ENCODE measurements around the gene ARHGAP1. TPM values are rescaled to one million over a fixed set of nuclear protein-coding genes. Genes with fewer than 3 reads are reported as not detected.

Gene ARHGAP1
- total and polyA plus RNA-seq, 2 of the 13 experiments (the other 11 are each of a cell fraction or from before 2014, with no cell fraction given) = 18.6 to 30.3 TPM

GRCh38 chr11:46675288-46675851 is 25.0 kb downstream of the ARHGAP1 start (continued):
- TF ChIP-seq ASH2L (IDR thresholded peaks at IDR 0.05; ENCODE audit: insufficient read length, low read depth, low read length) = peak; percentile 21
- 0 out of 2 replicates have a peak, but pooled peaks have one; percentile 46 for TF ChIP-seq SNAI1 (CRISPR knock-in tag; IDR thresholded peaks at IDR 0.05; ENCODE audit: borderline replicate concordance)
- TF ChIP-seq, protein P1, sequence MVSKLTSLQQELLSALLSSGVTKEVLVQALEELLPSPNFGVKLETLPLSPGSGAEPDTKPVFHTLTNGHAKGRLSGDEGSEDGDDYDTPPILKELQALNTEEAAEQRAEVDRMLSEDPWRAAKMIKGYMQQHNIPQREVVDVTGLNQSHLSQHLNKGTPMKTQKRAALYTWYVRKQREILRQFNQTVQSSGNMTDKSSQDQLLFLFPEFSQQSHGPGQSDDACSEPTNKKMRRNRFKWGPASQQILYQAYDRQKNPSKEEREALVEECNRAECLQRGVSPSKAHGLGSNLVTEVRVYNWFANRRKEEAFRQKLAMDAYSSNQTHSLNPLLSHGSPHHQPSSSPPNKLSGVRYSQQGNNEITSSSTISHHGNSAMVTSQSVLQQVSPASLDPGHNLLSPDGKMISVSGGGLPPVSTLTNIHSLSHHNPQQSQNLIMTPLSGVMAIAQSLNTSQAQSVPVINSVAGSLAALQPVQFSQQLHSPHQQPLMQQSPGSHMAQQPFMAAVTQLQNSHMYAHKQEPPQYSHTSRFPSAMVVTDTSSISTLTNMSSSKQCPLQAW (CRISPR knock-in tag; IDR thresholded peaks at IDR 0.05) = peak; percentile 46; the same call in 1 of the 2 replicates
- TF ChIP-seq SOX6 (IDR thresholded peaks at IDR 0.05) = no peak
- peak; percentile 29; the same call in 1 of the 2 replicates for TF ChIP-seq SOX6 (CRISPR knock-in tag; IDR thresholded peaks at IDR 0.05)
- 0 out of 2 replicates have a peak, but pooled peaks have one; percentile 36 for TF ChIP-seq ZNF12 (CRISPR knock-in tag; IDR thresholded peaks at IDR 0.05)
- TF ChIP-seq, protein P2, sequence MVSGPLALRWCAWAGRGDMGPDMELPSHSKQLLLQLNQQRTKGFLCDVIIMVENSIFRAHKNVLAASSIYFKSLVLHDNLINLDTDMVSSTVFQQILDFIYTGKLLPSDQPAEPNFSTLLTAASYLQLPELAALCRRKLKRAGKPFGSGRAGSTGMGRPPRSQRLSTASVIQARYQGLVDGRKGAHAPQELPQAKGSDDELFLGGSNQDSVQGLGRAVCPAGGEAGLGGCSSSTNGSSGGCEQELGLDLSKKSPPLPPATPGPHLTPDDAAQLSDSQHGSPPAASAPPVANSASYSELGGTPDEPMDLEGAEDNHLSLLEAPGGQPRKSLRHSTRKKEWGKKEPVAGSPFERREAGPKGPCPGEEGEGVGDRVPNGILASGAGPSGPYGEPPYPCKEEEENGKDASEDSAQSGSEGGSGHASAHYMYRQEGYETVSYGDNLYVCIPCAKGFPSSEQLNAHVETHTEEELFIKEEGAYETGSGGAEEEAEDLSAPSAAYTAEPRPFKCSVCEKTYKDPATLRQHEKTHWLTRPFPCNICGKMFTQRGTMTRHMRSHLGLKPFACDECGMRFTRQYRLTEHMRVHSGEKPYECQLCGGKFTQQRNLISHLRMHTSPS (CRISPR knock-in tag; IDR thresholded peaks at IDR 0.05; ENCODE audit: low read depth) = 0 out of 2 replicates have a peak, but pooled peaks have one; percentile 29
- TF ChIP-seq YY1 (IDR thresholded peaks at IDR 0.05; ENCODE audit: insufficient read depth, insufficient replicate concordance, low read depth, low read length) = peak; percentile 9
- peak; percentile 48; the same call in 1 of the 2 replicates for TF ChIP-seq ZFY (CRISPR knock-in tag; IDR thresholded peaks at IDR 0.05)
- 0 out of 2 replicates have a peak, but pooled peaks have one; percentile 26 for TF ChIP-seq MXD4 (CRISPR knock-in tag; IDR thresholded peaks at IDR 0.05)
- TF ChIP-seq CEBPG (CRISPR knock-in tag; IDR thresholded peaks at IDR 0.05) = peak; percentile 80
- TF ChIP-seq, protein P3, sequence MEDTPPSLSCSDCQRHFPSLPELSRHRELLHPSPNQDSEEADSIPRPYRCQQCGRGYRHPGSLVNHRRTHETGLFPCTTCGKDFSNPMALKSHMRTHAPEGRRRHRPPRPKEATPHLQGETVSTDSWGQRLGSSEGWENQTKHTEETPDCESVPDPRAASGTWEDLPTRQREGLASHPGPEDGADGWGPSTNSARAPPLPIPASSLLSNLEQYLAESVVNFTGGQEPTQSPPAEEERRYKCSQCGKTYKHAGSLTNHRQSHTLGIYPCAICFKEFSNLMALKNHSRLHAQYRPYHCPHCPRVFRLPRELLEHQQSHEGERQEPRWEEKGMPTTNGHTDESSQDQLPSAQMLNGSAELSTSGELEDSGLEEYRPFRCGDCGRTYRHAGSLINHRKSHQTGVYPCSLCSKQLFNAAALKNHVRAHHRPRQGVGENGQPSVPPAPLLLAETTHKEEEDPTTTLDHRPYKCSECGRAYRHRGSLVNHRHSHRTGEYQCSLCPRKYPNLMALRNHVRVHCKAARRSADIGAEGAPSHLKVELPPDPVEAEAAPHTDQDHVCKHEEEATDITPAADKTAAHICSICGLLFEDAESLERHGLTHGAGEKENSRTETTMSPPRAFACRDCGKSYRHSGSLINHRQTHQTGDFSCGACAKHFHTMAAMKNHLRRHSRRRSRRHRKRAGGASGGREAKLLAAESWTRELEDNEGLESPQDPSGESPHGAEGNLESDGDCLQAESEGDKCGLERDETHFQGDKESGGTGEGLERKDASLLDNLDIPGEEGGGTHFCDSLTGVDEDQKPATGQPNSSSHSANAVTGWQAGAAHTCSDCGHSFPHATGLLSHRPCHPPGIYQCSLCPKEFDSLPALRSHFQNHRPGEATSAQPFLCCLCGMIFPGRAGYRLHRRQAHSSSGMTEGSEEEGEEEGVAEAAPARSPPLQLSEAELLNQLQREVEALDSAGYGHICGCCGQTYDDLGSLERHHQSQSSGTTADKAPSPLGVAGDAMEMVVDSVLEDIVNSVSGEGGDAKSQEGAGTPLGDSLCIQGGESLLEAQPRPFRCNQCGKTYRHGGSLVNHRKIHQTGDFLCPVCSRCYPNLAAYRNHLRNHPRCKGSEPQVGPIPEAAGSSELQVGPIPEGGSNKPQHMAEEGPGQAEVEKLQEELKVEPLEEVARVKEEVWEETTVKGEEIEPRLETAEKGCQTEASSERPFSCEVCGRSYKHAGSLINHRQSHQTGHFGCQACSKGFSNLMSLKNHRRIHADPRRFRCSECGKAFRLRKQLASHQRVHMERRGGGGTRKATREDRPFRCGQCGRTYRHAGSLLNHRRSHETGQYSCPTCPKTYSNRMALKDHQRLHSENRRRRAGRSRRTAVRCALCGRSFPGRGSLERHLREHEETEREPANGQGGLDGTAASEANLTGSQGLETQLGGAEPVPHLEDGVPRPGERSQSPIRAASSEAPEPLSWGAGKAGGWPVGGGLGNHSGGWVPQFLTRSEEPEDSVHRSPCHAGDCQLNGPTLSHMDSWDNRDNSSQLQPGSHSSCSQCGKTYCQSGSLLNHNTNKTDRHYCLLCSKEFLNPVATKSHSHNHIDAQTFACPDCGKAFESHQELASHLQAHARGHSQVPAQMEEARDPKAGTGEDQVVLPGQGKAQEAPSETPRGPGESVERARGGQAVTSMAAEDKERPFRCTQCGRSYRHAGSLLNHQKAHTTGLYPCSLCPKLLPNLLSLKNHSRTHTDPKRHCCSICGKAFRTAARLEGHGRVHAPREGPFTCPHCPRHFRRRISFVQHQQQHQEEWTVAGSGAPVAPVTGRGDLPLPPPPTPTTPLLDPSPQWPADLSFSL (CRISPR knock-in tag; IDR thresholded peaks at IDR 0.05) = no peak
- 0 out of 2 replicates have a peak, but pooled peaks have one; percentile 67 for TF ChIP-seq ZSCAN21 (CRISPR knock-in tag; IDR thresholded peaks at IDR 0.05; ENCODE audit: borderline replicate concordance)
- TF ChIP-seq KDM4B (CRISPR knock-in tag; IDR thresholded peaks at IDR 0.05) = no peak
- TF ChIP-seq ZNF644 (CRISPR knock-in tag; IDR thresholded peaks at IDR 0.05; ENCODE audit: low read depth) = 0 out of 2 replicates have a peak, but pooled peaks have one; percentile 47
- TF ChIP-seq, protein P4, sequence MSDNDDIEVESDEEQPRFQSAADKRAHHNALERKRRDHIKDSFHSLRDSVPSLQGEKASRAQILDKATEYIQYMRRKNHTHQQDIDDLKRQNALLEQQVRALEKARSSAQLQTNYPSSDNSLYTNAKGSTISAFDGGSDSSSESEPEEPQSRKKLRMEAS (IDR thresholded peaks at IDR 0.05) = peak; percentile 8; the same call in 1 of the 2 replicates
- no peak for TF ChIP-seq ETV6 (CRISPR knock-in tag; conservative IDR thresholded peaks at IDR 0.05)
- 0 out of 2 replicates have a peak, but pooled peaks have one; percentile 12 for TF ChIP-seq SALL1 (CRISPR knock-in tag; IDR thresholded peaks at IDR 0.05)
- no peak for TF ChIP-seq SRSF9 (IDR thresholded peaks at IDR 0.05; ENCODE audit: borderline replicate concordance, insufficient read depth, low read depth, low read length, poor library complexity, severe bottlenecking)
- TF ChIP-seq SAP130 (CRISPR knock-in tag; IDR thresholded peaks at IDR 0.05; ENCODE audit: low read depth) = peak; percentile 51; the same call in 1 of the 2 replicates

Measured in HepG2 (cell line).